Measurements from ENCODE around the gene SIPA1L3. TPM values are rescaled to one million over a fixed set of nuclear protein-coding genes. Genes with fewer than 3 reads are reported as not detected.

Gene SIPA1L3
- total RNA-seq, 6 donors from 2014 or later: 57.3 to 91.6 (median 69.4) TPM

GRCh38 chr19:38134540-38135149 is 227.6 kb downstream of the SIPA1L3 start:
- H3K9me3 ChIP-seq: no peaks in the 10 kb centered on the region
- no peaks in the 10 kb centered on the region for H3K27me3 ChIP-seq
- TF ChIP-seq POLR2AphosphoS5 (IDR thresholded peaks at IDR 0.05) (no peak), POLR2A (IDR thresholded peaks at IDR 0.05) (no peak), EP300 (IDR thresholded peaks at IDR 0.05) (no peak)
- TF ChIP-seq, protein P1, sequence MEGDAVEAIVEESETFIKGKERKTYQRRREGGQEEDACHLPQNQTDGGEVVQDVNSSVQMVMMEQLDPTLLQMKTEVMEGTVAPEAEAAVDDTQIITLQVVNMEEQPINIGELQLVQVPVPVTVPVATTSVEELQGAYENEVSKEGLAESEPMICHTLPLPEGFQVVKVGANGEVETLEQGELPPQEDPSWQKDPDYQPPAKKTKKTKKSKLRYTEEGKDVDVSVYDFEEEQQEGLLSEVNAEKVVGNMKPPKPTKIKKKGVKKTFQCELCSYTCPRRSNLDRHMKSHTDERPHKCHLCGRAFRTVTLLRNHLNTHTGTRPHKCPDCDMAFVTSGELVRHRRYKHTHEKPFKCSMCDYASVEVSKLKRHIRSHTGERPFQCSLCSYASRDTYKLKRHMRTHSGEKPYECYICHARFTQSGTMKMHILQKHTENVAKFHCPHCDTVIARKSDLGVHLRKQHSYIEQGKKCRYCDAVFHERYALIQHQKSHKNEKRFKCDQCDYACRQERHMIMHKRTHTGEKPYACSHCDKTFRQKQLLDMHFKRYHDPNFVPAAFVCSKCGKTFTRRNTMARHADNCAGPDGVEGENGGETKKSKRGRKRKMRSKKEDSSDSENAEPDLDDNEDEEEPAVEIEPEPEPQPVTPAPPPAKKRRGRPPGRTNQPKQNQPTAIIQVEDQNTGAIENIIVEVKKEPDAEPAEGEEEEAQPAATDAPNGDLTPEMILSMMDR (IDR thresholded peaks at IDR 0.05): peak in 1 of 6 experiments; percentile 32
- H3K36me3 ChIP-seq: peaks cover 0 to 23% (median 6%) of the 10 kb centered on the region in 4 donors
- no peaks in the 10 kb centered on the region for H3K4me1 ChIP-seq
- H3K27ac ChIP-seq: no peak overlapping the region
- no peak overlapping the region for H3K4me3 ChIP-seq
- 77 to 81% methylated on average over 14 of the region's 14 CpGs for WGBS, 2 donors
- ATAC-seq (ENCODE audit: low FRiP score in 2 of 2) (no peak), DNase-seq (no peak)

DNA sequence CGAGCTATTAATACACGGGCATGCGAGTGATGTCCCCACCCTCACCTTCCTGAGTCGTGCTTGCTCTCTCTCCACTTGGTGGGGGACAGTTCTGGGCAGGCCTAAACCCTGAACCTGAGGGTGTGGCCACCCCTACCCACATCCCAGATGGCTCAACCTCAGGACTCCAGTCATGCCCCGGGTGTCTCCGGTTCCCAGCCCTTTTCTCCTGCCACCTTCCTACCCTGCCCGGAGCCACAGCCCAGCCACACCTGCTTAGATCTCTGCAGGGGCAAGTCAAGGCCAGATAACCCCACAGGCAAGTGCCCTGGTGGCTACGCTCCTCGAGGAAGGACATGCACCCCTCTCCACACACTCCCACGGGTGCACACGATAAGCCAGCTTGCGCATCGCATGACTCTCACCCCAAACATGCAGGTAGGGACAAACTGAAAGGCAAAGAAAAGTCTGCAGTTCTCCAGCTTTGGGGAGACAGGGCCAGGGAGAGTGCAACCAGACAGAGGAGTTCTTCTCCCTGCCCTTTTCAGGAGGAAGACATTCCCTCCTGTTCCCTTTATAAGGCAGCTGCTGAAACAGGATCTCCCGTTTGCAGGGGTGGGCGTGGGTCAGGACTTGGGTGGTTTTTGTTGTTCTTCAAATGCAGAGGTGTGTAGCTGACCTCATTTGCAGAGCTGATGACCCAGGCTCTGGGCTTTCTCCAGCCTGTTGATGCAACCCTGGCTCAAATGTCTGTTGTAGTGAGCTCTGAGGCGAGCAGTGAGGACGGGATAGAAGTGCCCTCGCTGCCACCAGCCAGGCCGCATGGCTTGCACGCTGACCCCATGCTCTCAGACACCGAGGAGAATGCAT is 228.4 kb downstream of the SIPA1L3 start:
- H3K4me1 ChIP-seq: no peaks in the 10 kb centered on the region
- no peak overlapping the region for H3K27ac ChIP-seq
- ATAC-seq (ENCODE audit: low FRiP score in 2 of 2): no peak
- peaks cover 0 to 26% (median 6%) of the 10 kb centered on the region in 4 donors for H3K36me3 ChIP-seq
- TF ChIP-seq POLR2AphosphoS5 (IDR thresholded peaks at IDR 0.05): no peak
- no peak for TF ChIP-seq EP300 (IDR thresholded peaks at IDR 0.05)
- no peak for TF ChIP-seq POLR2A (IDR thresholded peaks at IDR 0.05)
- TF ChIP-seq, protein P1 (IDR thresholded peaks at IDR 0.05): no peak
- no peaks in the 10 kb centered on the region for H3K9me3 ChIP-seq
- WGBS, 2 donors: 87% methylated on average over 17 to 20 of the region's 21 CpGs
- no peak for DNase-seq
- H3K4me3 ChIP-seq: no peak overlapping the region
- H3K27me3 ChIP-seq: no peaks in the 10 kb centered on the region

- DNase-seq (no peak), ATAC-seq (ENCODE audit: low FRiP score in 2 of 2) (no peak)
- Histone ChIP-seq H3K9me3 (no peaks in the 10 kb centered on the region), H3K27me3 (no peaks in the 10 kb centered on the region), H3K4me1 (no peaks in the 10 kb centered on the region), H3K4me3 (no peak overlapping the region), H3K27ac (no peak overlapping the region), H3K36me3 (peaks cover 0 to 30% (median 3%) of the 10 kb centered on the region in 4 donors)
- WGBS, 2 donors: 77 to 92% methylated on average over 4 to 6 of the region's 6 CpGs
- TF ChIP-seq, protein P1 (IDR thresholded peaks at IDR 0.05): no peak
- TF ChIP-seq EP300 (IDR thresholded peaks at IDR 0.05) (no peak), POLR2A (IDR thresholded peaks at IDR 0.05) (no peak), POLR2AphosphoS5 (IDR thresholded peaks at IDR 0.05) (no peak)
These were observed 232.1 kb downstream of the SIPA1L3 start for GRCh38 chr19:38139122-38139521.

DNA sequence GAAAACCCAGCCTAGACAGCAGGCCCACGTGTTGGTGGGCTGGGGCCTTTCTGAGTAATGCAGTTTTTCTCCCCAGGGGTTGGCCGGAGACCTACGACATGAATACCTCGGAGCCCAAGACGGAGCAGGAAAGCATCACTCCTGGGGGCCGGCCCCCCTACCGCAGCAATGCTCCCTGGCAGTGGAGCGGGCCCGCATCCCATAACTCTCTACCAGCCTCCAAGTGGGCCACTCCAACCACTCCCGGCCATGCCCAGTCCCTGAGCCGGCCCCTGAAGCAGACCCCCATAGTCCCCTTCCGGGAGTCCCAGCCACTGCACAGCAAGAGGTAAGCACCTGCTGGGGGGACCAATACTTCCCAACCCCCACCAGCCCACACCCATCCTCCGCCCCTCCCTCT is 234.1 kb downstream of the SIPA1L3 start:
- Histone ChIP-seq H3K4me1 (no peaks in the 10 kb centered on the region), H3K27ac (no peak overlapping the region), H3K27me3 (no peaks in the 10 kb centered on the region), H3K9me3 (no peaks in the 10 kb centered on the region), H3K36me3 (peaks cover 0 to 42% (median 5%) of the 10 kb centered on the region in 4 donors), H3K4me3 (no peak overlapping the region)
- ATAC-seq (ENCODE audit: low FRiP score in 2 of 2) (no peak), DNase-seq (peak in 1 of 2 donors; percentile 54)
- TF ChIP-seq POLR2A (IDR thresholded peaks at IDR 0.05) (no peak), POLR2AphosphoS5 (IDR thresholded peaks at IDR 0.05) (no peak), EP300 (IDR thresholded peaks at IDR 0.05) (no peak)
- TF ChIP-seq, protein P1 (IDR thresholded peaks at IDR 0.05): no peak
- 96 to 97% methylated on average over 13 of the region's 13 CpGs for WGBS, 2 donors

All from upper lobe of left lung (tissue), 6 donors.